Measurements from ENCODE around the gene PLD1.

GRCh38 chr3:171804618-171805389, 5.5 kb downstream of the PLD1 start:
- TF ChIP-seq POLR2A (IDR thresholded peaks at IDR 0.05), result no peak
- TF ChIP-seq, protein P1, sequence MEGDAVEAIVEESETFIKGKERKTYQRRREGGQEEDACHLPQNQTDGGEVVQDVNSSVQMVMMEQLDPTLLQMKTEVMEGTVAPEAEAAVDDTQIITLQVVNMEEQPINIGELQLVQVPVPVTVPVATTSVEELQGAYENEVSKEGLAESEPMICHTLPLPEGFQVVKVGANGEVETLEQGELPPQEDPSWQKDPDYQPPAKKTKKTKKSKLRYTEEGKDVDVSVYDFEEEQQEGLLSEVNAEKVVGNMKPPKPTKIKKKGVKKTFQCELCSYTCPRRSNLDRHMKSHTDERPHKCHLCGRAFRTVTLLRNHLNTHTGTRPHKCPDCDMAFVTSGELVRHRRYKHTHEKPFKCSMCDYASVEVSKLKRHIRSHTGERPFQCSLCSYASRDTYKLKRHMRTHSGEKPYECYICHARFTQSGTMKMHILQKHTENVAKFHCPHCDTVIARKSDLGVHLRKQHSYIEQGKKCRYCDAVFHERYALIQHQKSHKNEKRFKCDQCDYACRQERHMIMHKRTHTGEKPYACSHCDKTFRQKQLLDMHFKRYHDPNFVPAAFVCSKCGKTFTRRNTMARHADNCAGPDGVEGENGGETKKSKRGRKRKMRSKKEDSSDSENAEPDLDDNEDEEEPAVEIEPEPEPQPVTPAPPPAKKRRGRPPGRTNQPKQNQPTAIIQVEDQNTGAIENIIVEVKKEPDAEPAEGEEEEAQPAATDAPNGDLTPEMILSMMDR (IDR thresholded peaks at IDR 0.05), result no peak

Data from right lobe of liver (tissue), 4 donors.